Panc1 (cell line): Measurements from ENCODE around the gene NUP153.

ENCODE experiments used
- POLR2AphosphoS5 ChIP-seq: IDR thresholded peaks from 2 replicates; pipeline ENCODE4 v1.6.1; 2012; ENCODE audit warnings: mild to moderate bottlenecking, low read depth, low read length, moderate library complexity
- SIN3A ChIP-seq: IDR thresholded peaks from 2 replicates; pipeline ENCODE4 v1.6.1; 2012; ENCODE audit warnings: low read depth, mild to moderate bottlenecking, low read length, moderate library complexity, borderline replicate concordance; ENCODE audit not compliant: insufficient read depth
- TF ChIP-seq, protein P1 (sequence below): fragments of 450-650 bp; IDR thresholded peaks from 2 replicates; pipeline ENCODE4 v1.5.1; 2017; ENCODE audit warnings: mild to moderate bottlenecking
- TF ChIP-seq, protein P2 (sequence below), 2 experiments: IDR thresholded peaks; 2 replicates each; pipeline ENCODE4 v1.6.1; 2011 to 2012; ENCODE audit warnings: low read depth in 2 of 2, control low read depth in 1 of 2, low read length in 1 of 2, mild to moderate bottlenecking in 1 of 2, moderate library complexity in 1 of 2; ENCODE audit not compliant: insufficient read depth in 1 of 2

GRCh38 chr6:17710331-17710730 lies 3.6 kb upstream of the NUP153 start:
- TF ChIP-seq SIN3A (no peak), POLR2AphosphoS5 (no peak)
- TF ChIP-seq, protein P1, sequence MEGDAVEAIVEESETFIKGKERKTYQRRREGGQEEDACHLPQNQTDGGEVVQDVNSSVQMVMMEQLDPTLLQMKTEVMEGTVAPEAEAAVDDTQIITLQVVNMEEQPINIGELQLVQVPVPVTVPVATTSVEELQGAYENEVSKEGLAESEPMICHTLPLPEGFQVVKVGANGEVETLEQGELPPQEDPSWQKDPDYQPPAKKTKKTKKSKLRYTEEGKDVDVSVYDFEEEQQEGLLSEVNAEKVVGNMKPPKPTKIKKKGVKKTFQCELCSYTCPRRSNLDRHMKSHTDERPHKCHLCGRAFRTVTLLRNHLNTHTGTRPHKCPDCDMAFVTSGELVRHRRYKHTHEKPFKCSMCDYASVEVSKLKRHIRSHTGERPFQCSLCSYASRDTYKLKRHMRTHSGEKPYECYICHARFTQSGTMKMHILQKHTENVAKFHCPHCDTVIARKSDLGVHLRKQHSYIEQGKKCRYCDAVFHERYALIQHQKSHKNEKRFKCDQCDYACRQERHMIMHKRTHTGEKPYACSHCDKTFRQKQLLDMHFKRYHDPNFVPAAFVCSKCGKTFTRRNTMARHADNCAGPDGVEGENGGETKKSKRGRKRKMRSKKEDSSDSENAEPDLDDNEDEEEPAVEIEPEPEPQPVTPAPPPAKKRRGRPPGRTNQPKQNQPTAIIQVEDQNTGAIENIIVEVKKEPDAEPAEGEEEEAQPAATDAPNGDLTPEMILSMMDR, result no peak
- TF ChIP-seq, protein P2, sequence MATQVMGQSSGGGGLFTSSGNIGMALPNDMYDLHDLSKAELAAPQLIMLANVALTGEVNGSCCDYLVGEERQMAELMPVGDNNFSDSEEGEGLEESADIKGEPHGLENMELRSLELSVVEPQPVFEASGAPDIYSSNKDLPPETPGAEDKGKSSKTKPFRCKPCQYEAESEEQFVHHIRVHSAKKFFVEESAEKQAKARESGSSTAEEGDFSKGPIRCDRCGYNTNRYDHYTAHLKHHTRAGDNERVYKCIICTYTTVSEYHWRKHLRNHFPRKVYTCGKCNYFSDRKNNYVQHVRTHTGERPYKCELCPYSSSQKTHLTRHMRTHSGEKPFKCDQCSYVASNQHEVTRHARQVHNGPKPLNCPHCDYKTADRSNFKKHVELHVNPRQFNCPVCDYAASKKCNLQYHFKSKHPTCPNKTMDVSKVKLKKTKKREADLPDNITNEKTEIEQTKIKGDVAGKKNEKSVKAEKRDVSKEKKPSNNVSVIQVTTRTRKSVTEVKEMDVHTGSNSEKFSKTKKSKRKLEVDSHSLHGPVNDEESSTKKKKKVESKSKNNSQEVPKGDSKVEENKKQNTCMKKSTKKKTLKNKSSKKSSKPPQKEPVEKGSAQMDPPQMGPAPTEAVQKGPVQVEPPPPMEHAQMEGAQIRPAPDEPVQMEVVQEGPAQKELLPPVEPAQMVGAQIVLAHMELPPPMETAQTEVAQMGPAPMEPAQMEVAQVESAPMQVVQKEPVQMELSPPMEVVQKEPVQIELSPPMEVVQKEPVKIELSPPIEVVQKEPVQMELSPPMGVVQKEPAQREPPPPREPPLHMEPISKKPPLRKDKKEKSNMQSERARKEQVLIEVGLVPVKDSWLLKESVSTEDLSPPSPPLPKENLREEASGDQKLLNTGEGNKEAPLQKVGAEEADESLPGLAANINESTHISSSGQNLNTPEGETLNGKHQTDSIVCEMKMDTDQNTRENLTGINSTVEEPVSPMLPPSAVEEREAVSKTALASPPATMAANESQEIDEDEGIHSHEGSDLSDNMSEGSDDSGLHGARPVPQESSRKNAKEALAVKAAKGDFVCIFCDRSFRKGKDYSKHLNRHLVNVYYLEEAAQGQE (IDR thresholded peaks at IDR 0.05; ENCODE audit: insufficient read depth in 1 of 2, low read depth in 2 of 2, low read length in 1 of 2), result no peak
